ENCODE measurements around the gene IRF2BP1. TPM values are rescaled to one million over a fixed set of nuclear protein-coding genes. Genes with fewer than 3 reads are reported as not detected.
"Not testable (repeated sequence)": the region's sequence is repeated elsewhere in the genome, so short reads cannot be mapped to it uniquely, and the experiment has no call there.

Gene IRF2BP1
- total RNA-seq, 1 donor from 2014 or later, result 45.1 TPM

DNA sequence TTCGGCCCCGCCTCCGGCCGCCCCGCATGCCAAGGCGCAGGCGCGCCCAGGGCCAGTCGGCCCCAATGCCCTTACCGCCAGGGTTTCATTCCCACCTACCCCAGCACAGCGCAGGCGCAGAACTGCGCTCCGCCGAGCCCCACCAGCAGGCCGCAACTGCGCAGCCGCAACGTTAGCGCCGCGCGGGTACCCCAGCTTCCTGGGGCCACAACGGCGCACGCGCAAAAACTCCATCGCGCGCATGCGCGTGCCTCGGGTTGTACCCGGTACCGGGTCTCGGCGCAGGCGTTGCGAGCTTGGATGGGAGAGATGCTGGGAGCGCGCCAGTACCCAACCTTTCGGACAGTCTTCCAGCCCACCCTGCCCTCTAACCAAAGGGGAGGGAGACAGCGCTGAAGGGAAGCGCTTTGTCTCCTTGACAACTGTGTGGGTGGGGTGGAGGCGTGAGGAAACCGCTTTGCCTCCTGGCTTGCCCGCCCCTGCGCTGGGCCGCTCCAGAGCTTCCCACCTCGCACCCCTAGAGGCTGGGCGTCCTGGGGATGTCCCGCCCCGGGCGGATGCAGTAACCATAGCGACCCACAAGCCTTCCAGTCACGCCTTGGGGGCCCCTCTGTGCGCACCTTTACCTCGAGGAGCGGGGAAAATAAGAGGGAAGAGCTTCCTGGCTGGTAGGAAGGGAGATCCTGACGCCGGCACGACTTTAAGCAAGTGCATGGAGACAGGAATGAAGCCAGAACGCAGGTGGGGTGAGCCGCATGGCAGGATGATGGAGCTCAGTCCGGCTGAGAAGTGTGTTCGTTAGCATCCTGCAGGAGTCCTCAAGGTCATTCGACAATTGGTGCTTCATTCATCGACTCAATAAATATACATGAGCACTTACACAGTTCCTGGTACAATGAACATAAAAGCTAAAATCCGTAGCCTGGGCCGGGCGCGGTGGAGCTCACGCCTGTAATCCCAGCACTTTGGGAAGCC is 17.0 kb upstream of the IRF2BP1 start:
- DNase-seq (ENCODE audit: low read depth), result peak; percentile 98

GRCh38 chr19:45901912-45902650 is 16.1 kb upstream of the IRF2BP1 start, which contains the start of gene MYPOP:
MYPOP (minus strand) TSS chr19:45902613; CDS start chr19:45901773, 840 bp downstream.
- DNase-seq (ENCODE audit: low read depth), result peak; percentile 14

DNA sequence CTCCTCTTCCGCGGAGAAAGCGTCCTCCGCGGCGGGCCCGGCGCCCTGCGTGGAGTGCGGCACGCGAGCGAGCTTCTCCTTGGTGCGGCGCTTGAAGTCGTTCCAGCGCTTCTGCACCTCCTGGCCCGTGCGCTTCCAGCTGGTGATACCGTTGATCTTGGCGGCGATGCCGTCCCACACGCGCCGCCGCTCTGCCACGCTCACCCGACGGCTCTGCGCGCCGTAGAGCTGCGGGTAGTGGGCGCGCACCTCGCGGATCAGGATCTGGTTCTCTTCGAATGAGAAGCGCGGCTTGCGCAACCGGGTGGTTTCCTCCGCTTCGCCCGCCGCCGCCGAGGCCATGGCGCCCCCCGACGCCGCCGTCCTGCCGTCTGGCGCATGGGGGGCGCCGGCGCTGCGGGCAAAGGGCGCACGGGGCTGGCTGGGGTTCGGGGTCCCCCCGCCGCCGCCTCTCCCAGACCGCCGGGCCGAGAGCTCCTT is 15.5 kb upstream of the IRF2BP1 start:
- DNase-seq (ENCODE audit: low read depth), result no peak

GRCh38 chr19:45900738-45901431 is 14.9 kb upstream of the IRF2BP1 start:
- DNase-seq (ENCODE audit: low read depth), result no peak

- no peak for DNase-seq (ENCODE audit: low read depth)
Observed at GRCh38 chr19:45899919-45900589, 14.1 kb upstream of the IRF2BP1 start.

DNA sequence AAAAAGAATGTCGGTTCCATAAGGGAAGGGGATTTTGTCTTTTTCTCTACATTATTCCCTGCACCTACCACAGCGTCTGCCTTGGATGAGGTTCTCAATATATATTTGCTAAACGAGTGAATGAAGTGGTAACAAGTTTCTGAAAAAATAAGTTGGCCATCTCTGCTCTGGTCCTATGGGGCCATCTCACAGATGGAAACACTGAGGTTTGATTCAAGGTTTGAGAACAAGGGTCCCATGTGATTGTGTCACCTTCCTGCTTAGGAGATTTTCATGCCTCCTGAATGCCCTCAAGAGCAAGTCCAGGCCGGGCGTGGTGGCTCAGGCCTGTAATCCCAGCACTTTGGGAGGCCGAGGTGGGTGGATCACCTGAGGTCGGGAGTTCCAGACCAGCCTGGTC is 13.3 kb upstream of the IRF2BP1 start:
- DNase-seq (ENCODE audit: low read depth), result no peak

GRCh38 chr19:45897261-45897812 is 11.4 kb upstream of the IRF2BP1 start:
- DNase-seq (ENCODE audit: low read depth), result no peak

DNA sequence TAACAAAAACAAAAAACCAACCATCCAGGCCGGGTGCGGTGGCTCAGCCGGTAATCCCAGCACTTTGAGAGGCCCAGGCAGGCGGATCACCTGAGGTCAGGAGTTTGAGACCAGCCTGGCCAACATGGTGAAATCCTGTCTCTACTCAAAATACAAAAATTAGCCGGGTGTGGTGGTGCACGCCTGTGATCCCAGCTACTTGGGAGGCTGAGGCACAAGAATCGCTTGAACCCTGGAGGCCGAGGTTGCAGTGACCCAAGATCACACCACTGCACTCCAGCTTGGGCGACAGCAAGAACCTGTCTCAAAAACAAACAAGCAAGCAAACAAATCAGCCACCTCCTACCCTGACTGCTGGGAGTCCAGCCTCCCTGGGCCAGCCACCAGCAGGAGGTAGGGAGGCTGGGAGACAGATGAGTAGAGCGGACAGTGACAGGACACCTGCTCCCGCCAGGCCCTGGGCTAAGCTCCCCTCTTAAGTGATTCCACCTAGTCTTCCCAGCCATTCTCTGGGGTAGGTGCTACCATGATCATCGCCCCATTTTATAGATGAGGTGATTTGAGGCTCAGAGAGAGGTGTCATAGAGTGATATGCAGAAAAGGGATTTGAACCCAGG is 10.2 kb upstream of the IRF2BP1 start:
- not testable (repeated sequence) for DNase-seq (ENCODE audit: low read depth)

GRCh38 chr19:45895519-45895972 is 9.6 kb upstream of the IRF2BP1 start:
- no peak for DNase-seq (ENCODE audit: low read depth)

DNA sequence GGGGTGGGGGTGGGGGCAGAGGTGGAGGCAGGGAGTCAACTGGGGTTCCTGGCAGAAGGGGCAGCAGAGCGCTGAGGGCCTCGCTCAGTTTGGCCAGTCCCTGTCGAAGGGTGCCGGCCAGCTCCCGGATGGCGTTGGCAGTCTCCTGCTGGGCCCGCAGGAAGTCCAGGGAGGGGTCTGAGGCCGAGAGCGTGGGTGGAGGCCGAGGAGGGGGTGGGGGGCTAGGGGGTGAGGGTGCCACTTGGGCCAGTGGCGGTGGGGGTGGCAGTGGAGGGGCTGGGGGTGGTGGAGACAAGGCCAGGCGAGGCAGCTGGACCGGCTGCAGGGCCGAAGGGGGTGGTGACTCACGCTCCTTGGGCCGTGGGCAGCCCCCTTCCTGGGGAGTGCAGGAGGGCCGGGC is 4.9 kb upstream of the IRF2BP1 start:
- DNase-seq (ENCODE audit: low read depth), result no peak

DNA sequence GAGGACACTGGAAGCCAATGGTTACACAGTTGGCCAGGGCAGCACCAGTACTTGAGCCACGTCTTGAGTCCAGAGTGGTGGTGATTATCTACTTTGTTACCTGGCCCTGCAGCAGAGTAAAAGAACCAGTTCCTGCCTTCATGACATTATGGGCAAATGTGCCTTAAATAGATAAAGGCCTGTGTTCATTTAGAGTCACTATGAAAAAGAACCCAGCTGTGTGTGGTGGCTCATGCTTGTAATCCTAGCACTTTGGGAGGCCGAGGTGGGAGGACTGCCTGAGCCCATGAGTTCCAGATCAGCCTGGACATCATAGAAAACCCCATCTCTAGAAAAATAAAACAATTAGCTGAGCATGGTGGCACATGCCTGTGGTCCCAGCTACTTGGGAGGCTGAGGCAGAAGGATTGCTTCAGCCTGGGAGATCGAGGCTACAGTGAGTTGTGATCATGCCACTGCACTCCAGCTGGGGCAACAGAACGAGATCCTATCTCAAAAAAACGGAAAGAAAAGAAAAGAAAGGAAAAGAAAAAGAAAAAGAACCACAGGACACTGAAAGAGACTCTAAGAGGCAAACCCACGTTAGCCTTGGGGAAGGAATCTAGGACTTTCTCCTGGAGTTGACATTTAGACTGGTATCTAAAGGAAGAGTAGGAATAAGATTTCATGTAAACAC is 3.4 kb upstream of the IRF2BP1 start:
- DNase-seq (ENCODE audit: low read depth), result no peak

GRCh38 chr19:45887200-45887710 is 1.3 kb upstream of the IRF2BP1 start:
- no peak for DNase-seq (ENCODE audit: low read depth)

GRCh38 chr19:45886427-45887199 is 672 bp upstream of the IRF2BP1 start:
- DNase-seq (ENCODE audit: low read depth), result peak; percentile 97

DNA sequence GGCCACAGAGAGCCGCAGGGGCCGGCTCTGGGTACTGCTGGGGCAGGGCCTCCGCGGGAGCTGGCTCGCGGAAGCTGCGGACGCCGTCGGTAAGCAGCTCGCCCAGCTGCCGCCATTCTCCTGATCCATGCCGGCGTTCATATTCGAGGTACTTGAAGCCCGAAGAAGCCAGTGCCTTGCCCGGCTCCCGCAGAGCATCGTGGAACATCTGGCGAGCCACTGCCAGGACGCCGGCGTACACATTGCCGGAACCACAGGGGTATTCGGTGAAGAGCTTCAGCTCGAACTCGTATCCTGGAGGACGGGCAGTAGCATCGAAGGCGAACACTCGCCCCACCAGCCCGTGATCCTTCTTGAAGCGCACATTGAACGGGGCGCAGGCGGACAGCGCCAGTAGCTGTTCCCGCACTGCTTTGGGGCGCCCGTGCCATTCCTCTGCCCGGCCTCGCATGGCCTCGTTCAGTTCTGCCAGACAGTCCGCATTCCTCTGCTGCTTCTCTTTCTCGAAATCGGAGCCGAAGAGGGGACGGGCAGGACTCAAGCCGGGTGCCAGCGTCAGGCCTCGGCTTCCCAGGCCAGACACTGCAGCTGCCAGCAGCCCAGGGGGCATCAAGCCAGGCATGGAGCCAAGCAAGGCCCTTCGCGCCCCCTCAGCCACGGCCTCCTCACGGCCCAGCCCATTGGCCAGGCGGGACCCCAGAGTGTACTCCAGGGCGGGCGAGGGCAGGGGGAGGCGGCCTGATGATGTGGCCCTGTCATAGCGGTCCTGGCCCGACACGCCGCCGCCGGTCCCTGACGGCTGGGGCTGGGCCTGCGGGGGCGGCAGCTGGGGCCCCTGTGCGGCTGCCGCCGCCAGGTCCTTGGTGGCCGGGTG is 1.0 kb downstream of the IRF2BP1 start:
- peak; percentile 5 for DNase-seq (ENCODE audit: low read depth)

GRCh38 chr19:45883881-45884681 is 1.9 kb downstream of the IRF2BP1 start:
- no peak for DNase-seq (ENCODE audit: low read depth)

DNA sequence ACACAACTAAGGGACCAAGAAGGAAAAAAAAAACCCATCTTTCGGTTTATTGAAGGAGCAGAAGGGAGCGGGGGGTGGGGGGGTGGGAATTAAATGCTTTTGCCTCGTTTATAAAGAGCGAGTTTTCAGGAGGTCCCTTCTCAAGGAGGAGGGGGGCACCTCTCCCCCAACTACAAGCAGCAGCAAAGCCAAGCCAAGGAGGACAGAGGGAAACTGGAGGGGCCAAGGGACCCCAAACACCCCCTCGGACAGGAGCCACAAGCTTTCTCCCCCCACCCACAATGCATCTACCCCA is 2.4 kb downstream of the IRF2BP1 start:
- no peak for DNase-seq (ENCODE audit: low read depth)
